Lung (tissue), 12 donors: ENCODE measurements around the gene ATP6V1F. TPM values are rescaled to one million over a fixed set of nuclear protein-coding genes. Genes with fewer than 3 reads are reported as not detected.

Experiments used
- ATAC-seq: fragments of 200-7000 bp; cut with Tn5 transposase; one replicate; pipeline ENCODE4 v1.9.1; 2020; ENCODE audit warnings: moderate number of reproducible peaks; ENCODE audit not compliant: insufficient read depth, low FRiP score
- DNase-seq, 3 donors: peaks; one replicate each; pipeline ENCODE4 v3.0.0-alpha.2; 2013 to 2017
- H3K27ac ChIP-seq, 2 donors: one replicate each; pipeline ENCODE4 v1.5.1; 2013; ENCODE audit warnings: mild to moderate bottlenecking in 2 of 2, moderate library complexity in 2 of 2, control low read depth in 1 of 2, inconsistent platforms in 1 of 2, low read depth in 1 of 2, low read length in 1 of 2
- H3K27me3 ChIP-seq, 3 donors: one replicate each; pipeline ENCODE4 v1.5.1; 2013; ENCODE audit warnings: low read length in 2 of 3; ENCODE audit not compliant: control insufficient read depth in 3 of 3, insufficient read depth in 3 of 3
- H3K36me3 ChIP-seq, 4 donors: one replicate each; pipeline ENCODE4 v1.5.1; 2013; ENCODE audit warnings: low read length in 4 of 4, mild to moderate bottlenecking in 1 of 4, moderate library complexity in 1 of 4; ENCODE audit not compliant: control insufficient read depth in 4 of 4, insufficient read depth in 4 of 4
- H3K4me1 ChIP-seq, 5 donors: one replicate each; pipeline ENCODE4 v1.5.1; 2013; ENCODE audit warnings: low read length in 5 of 5, mild to moderate bottlenecking in 2 of 5, moderate library complexity in 1 of 5; ENCODE audit not compliant: control insufficient read depth in 5 of 5, insufficient read depth in 5 of 5
- H3K4me3 ChIP-seq: one replicate; pipeline ENCODE4 v1.5.1; 2013; ENCODE audit warnings: mild to moderate bottlenecking, control low read depth, moderate library complexity
- H3K9ac ChIP-seq, 2 donors: one replicate each; pipeline ENCODE4 v1.5.1; 2013; ENCODE audit warnings: low read length in 2 of 2, control low read depth in 1 of 2; ENCODE audit not compliant: insufficient read depth in 1 of 2
- H3K9me3 ChIP-seq, 4 donors: one replicate each; pipeline ENCODE4 v1.5.1; 2013; ENCODE audit warnings: low read length in 3 of 4, mild to moderate bottlenecking in 1 of 4, moderate library complexity in 1 of 4; ENCODE audit not compliant: control insufficient read depth in 4 of 4, insufficient read depth in 3 of 4
- WGBS, 2 donors: extraction: QIAGEN DNeasy Blood & Tissue Kit; methylation state at CpG; one replicate each; pipeline ENCODE4 v1.1.7; 2013; 5-methylcytosine and 5-hydroxymethylcytosine counted together
- polyA plus RNA-seq, 2 donors: library from polyadenylated mRNA; stranded (reverse); fragments of 200-250 nt; gene quantifications; one replicate each; pipeline ENCODE4 v1.2.1, GENCODE V29; 2013
- total RNA-seq, 2 donors: library from RNA; depleted of rRNA in 1 of 2; stranded (reverse); fragments of >200 nt in 1 of 2; gene quantifications; one replicate each; pipeline ENCODE4 v1.2.1, GENCODE V29; 2014 to 2021
- TF ChIP-seq, protein P1 (sequence below): IDR thresholded peaks from 2 replicates; pipeline ENCODE4 v1.5.1; 2012; ENCODE audit warnings: mild to moderate bottlenecking; ENCODE audit errors: control extremely low read depth, extremely low read depth
- donor health status: control.
- donor health status: control.
- donor health status: Bipolar disorder and iron deficiency.
- donor health status: healthy.
- donor health status: DM: yes; HTN: yes; CAD: no.

Gene ATP6V1F
- total and polyA plus RNA-seq, 4 donors: 43.9 to 383 (median 225) TPM

DNA sequence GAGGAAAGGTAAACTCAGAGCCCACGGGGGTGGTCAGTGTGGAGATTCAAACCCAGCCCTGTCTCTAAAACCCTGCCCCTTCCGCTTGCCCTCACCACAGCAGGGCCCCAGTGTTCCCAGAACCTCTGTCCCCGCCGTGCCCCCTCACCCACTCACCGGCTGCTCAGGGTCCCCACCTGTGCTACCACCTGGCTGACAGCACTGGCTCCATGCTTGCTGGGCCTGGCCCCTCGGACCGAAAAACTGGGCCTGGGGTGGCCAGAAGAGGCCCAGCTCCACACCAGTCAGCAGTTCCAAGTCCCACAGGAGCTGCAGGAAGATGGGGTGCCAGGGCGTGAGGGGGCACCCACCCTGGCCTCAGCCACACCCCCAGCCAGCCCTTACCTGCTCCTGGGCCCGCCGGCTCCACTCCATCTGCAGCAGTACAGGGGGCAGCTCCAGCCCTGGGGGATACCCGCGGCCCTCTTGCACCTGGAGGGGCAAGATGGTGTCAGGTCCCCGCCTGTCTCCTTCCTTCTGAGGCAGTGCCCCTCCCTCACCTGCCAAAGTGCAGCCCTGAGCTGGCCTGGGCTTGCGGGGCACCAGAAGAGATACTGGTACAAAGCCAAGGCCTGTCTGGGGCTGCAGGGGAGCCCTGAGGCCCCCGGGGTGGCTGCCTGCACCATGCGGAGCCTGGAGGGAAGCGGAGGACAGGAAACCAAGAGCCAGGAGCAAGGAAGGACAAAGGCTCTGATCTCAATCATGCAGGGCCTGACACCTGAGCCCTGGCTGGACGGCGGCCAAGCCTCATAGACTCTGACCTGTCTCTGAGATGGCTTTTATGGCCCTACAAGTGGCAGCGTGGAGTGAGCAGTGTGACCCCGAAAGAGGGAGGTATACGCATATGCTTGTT, 11.7 kb downstream of the ATP6V1F start:
- H3K9ac ChIP-seq: no peak overlapping the region

DNA sequence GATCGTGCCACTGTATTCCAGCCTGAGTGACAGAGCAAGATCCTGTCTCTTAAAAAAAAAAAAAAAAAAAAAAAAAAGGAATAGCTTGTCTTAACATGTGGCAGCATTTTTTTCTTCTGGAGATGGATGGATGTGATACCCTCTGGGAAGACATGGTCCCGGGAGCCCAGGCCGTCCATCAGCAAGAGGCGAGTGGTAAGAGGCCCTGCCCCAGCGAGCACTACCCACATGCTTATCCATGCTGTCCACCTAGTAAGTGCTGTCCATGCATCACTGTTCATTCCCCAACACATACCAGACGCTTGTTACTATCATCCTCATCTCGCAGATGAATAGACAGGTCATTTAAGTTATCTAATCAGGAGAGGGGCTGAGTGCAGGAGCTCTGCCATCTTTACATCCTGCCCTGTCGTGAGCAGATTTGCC, 12.9 kb downstream of the ATP6V1F start:
- no peaks in the 10 kb centered on the region for H3K27me3 ChIP-seq
- TF ChIP-seq, protein P1, sequence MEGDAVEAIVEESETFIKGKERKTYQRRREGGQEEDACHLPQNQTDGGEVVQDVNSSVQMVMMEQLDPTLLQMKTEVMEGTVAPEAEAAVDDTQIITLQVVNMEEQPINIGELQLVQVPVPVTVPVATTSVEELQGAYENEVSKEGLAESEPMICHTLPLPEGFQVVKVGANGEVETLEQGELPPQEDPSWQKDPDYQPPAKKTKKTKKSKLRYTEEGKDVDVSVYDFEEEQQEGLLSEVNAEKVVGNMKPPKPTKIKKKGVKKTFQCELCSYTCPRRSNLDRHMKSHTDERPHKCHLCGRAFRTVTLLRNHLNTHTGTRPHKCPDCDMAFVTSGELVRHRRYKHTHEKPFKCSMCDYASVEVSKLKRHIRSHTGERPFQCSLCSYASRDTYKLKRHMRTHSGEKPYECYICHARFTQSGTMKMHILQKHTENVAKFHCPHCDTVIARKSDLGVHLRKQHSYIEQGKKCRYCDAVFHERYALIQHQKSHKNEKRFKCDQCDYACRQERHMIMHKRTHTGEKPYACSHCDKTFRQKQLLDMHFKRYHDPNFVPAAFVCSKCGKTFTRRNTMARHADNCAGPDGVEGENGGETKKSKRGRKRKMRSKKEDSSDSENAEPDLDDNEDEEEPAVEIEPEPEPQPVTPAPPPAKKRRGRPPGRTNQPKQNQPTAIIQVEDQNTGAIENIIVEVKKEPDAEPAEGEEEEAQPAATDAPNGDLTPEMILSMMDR: no peak
- ATAC-seq: no peak
- DNase-seq: no peak
- no peak overlapping the region for H3K27ac ChIP-seq
- no peaks in the 10 kb centered on the region for H3K36me3 ChIP-seq
- WGBS, 2 donors: 78 to 84% methylated on average over 8 of the region's 8 CpGs
- H3K4me3 ChIP-seq: no peak overlapping the region
- H3K4me1 ChIP-seq: no peaks in the 10 kb centered on the region
- H3K9me3 ChIP-seq: no peaks in the 10 kb centered on the region
- no peak overlapping the region for H3K9ac ChIP-seq

More for the DNA sequence above, 11.7 kb downstream of the ATP6V1F start:
- Histone ChIP-seq H3K9me3 (no peaks in the 10 kb centered on the region), H3K4me3 (no peak overlapping the region), H3K4me1 (peaks cover 0 to 6% (median 0%) of the 10 kb centered on the region in 5 donors), H3K27me3 (peaks cover 0 to 3% (median 0%) of the 10 kb centered on the region in 3 donors), H3K36me3 (no peaks in the 10 kb centered on the region), H3K27ac (no peak overlapping the region)
- WGBS, 2 donors: 76 to 84% methylated on average over 22 of the region's 22 CpGs
- ATAC-seq (no peak), DNase-seq (no peak)
- TF ChIP-seq, protein P1: no peak

DNA sequence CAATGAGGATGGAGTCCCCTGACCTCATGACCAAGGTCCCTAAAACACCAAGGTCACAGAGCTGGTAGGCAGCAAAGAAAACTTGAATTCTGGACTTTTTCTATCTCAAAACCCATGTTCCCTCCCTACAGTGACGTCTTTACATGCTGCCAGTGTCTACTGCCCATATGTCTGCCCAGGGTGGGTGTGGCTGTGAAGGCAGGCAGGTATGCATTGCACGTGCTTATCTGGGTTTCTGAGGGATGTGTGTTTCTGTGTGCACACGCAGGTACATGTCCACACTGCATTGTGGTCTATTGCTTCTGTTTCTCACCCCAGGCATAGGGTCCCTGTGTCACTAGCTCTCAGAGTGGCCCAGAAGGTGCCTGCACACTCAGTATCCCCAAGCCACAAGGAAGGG, 13.5 kb downstream of the ATP6V1F start:
- Histone ChIP-seq H3K9me3 (no peaks in the 10 kb centered on the region), H3K36me3 (no peaks in the 10 kb centered on the region), H3K27ac (no peak overlapping the region), H3K4me3 (no peak overlapping the region), H3K4me1 (no peaks in the 10 kb centered on the region), H3K9ac (no peak overlapping the region), H3K27me3 (no peaks in the 10 kb centered on the region)
- 72 to 82% methylated on average over 3 of the region's 3 CpGs for WGBS, 2 donors
- TF ChIP-seq, protein P1: no peak
- no peak for DNase-seq
- ATAC-seq: no peak
